Small intestine (tissue), 7 donors: ENCODE measurements around the gene RELN. TPM values are rescaled to one million over a fixed set of nuclear protein-coding genes. Genes with fewer than 3 reads are reported as not detected.
A peak's percentile ranks its signal among the peaks of the same experiment; 100 is the strongest.

Experiments
- DNase-seq, 2 donors: peaks; one replicate each; pipeline versions ENCODE4 v3.0.0 to v3.0.0-alpha.2; 2013
- FAIRE-seq: peaks from 2 replicates; lab custom pipeline; 2012; peaks lifted over from hg19 to GRCh38; lab: Jason Lieb, UNC
- H3K27ac ChIP-seq, 3 donors: one replicate each; pipeline ENCODE4 v1.5.1; 2013; ENCODE audit warnings: low read length in 2 of 3, mild to moderate bottlenecking in 2 of 3, control low read depth in 1 of 3, inconsistent platforms in 1 of 3, low read depth in 1 of 3, moderate library complexity in 1 of 3
- H3K27me3 ChIP-seq, 3 donors: one replicate each; pipeline ENCODE4 v1.6.1; 2013; ENCODE audit warnings: low read length in 3 of 3, inconsistent platforms in 1 of 3; ENCODE audit not compliant: control insufficient read depth in 3 of 3, insufficient read depth in 3 of 3
- H3K36me3 ChIP-seq, 3 donors: one replicate each; pipeline ENCODE4 v1.6.1; 2013; ENCODE audit warnings: low read length in 3 of 3, inconsistent platforms in 1 of 3, low read depth in 1 of 3, mild to moderate bottlenecking in 1 of 3, moderate library complexity in 1 of 3; ENCODE audit not compliant: control insufficient read depth in 3 of 3, insufficient read depth in 2 of 3
- H3K4me1 ChIP-seq, 3 donors: one replicate each; pipeline ENCODE4 v1.6.1; 2013; ENCODE audit warnings: low read length in 2 of 3, inconsistent platforms in 1 of 3, low read depth in 1 of 3, mild to moderate bottlenecking in 1 of 3, moderate library complexity in 1 of 3; ENCODE audit not compliant: control insufficient read depth in 3 of 3, insufficient read depth in 2 of 3
- H3K4me3 ChIP-seq, 3 donors: one replicate each; pipeline ENCODE4 v1.5.1; 2013; ENCODE audit warnings: low read length in 3 of 3, control low read depth in 1 of 3, inconsistent platforms in 1 of 3, low read depth in 1 of 3, mild to moderate bottlenecking in 1 of 3, moderate library complexity in 1 of 3
- H3K9me3 ChIP-seq, 2 donors: one replicate each; pipeline ENCODE4 v1.6.1; 2013; ENCODE audit warnings: low read depth in 1 of 2, low read length in 1 of 2; ENCODE audit not compliant: control insufficient read depth in 2 of 2, insufficient read depth in 1 of 2
- WGBS, 3 donors: extraction: QIAGEN DNeasy Blood & Tissue Kit; methylation state at CpG; one replicate each; pipeline ENCODE4 v1.1.7; 2013; 5-methylcytosine and 5-hydroxymethylcytosine counted together
- polyA plus RNA-seq, 4 donors: library from polyadenylated mRNA; stranded (reverse) in 3 of 4; unstranded in 1 of 4; fragments of 200-250 nt in 3 of 4; fragments of 120-200 nt in 1 of 4; gene quantifications; one replicate each; pipeline versions ENCODE4 v1.2.1 to v1.2.3, GENCODE V29; 2013
- donor health status: healthy with polysubstance abuse.
- donor health status: control.
- donor health status: control.
- donor health status: Bipolar disorder and iron deficiency.
- donor health status: healthy.

RELN gene
- polyA plus RNA-seq, 4 donors = 3.4 to 8.1 TPM; not detected in 2

DNA sequence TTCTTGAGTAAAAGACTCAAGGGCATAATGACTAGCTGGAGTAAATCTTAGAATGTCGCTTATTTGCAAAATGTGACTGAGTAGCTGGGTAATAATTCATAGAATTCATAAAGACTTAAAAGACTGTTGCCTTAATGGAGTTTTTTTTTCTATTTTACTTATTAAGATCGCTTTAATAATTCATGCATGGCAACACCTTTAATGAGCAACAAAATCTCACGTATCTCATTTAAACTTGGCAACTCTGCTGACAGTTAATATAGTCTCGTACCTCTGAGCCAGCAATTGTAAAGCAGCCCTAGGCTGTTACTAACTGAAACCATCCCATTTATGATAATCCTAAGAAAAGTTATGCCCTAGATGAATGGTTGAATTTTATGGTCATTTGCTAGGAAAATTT, 455.7 kb downstream of the RELN start:
- DNase-seq (no peak), FAIRE-seq (no peak)
- H3K4me3 ChIP-seq = no peak overlapping the region
- no peak overlapping the region for H3K27ac ChIP-seq
- no peaks in the 10 kb centered on the region for H3K4me1 ChIP-seq
- 77 to 82% (median 78%) methylated on average over 4 of the region's 4 CpGs for WGBS, 3 donors
- H3K36me3 ChIP-seq = no peaks in the 10 kb centered on the region
- no peaks in the 10 kb centered on the region for H3K9me3 ChIP-seq
- H3K27me3 ChIP-seq = no peaks in the 10 kb centered on the region

DNA sequence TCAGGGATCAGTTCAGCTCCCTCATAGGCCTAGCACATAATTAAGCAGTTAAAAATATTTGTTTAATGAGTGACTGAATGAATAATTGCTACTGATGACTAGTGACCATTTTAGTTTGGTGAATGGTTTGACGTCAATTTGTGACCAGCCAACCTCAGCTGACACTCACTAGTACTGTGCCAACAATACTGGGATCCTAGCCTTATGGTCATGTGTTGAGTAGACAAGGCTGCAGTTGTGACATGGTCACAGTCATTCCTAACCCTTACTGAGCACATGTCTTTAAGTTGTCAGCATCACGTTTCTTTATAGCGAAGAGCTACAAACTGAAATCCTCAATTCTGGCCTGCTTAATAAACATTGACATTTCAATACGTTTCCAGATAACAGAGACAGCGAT, 456.5 kb downstream of the RELN start:
- Histone ChIP-seq H3K9me3 (no peaks in the 10 kb centered on the region), H3K4me1 (no peaks in the 10 kb centered on the region), H3K4me3 (no peak overlapping the region), H3K27ac (no peak overlapping the region), H3K27me3 (no peaks in the 10 kb centered on the region), H3K36me3 (no peaks in the 10 kb centered on the region)
- FAIRE-seq (no peak), DNase-seq (no peak)
- WGBS, 3 donors = 77 to 81% (median 80%) methylated on average over 5 of the region's 5 CpGs

DNA sequence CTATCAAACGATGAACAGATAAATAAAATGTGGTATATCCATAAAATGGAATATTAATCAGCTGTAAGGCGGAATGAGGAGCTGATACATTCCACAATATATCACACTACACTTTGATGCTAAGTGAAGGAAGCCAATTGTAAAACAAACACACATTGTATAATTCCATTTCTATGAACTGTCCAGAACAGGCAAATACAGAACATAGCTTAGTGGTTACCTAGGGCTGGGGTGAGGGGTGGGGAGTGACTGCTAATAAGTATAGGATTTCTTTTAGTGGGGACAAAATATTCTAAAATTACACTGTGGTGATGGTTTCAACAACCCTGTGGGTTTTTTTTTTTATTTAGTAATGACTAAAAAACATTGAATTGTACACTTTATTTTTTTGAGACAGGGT, 461.3 kb downstream of the RELN start:
- WGBS, 3 donors = 76 to 82% (median 78%) methylated on average over 2 of the region's 2 CpGs

DNA sequence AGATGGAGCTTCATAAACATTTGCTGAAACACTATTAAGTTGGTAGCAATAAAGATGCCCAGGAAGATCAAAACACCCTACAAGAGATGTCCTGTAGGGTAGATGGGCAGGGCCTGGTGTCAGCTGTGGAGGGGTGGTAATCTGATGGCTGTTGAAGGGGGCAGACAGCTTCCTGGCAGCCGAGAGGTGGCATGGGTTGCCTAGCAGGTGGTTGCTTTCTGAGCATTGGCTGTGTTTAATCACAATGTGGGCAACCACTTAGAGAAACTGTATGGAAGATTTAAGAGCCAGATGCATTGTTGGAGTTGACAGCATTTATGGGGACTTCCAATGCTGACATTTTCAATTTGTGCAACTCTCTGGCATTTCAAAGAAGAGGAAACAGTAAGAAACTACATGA, 463.5 kb downstream of the RELN start:
- Histone ChIP-seq H3K9me3 (no peaks in the 10 kb centered on the region), H3K27me3 (peaks cover 0 to 3% (median 0%) of the 10 kb centered on the region in 3 donors), H3K27ac (no peak overlapping the region), H3K4me1 (no peaks in the 10 kb centered on the region), H3K36me3 (no peaks in the 10 kb centered on the region), H3K4me3 (no peak overlapping the region)
- DNase-seq = no peak
- FAIRE-seq = no peak
- WGBS, 3 donors = 24 to 35% (median 32%) methylated on average over 1 of the region's 1 CpG

More for the DNA sequence above, 461.3 kb downstream of the RELN start:
- no peaks in the 10 kb centered on the region for H3K4me1 ChIP-seq
- no peaks in the 10 kb centered on the region for H3K36me3 ChIP-seq
- H3K4me3 ChIP-seq = no peak overlapping the region
- DNase-seq (no peak), FAIRE-seq (no peak)
- no peak overlapping the region for H3K27ac ChIP-seq
- H3K27me3 ChIP-seq = no peaks in the 10 kb centered on the region
- no peaks in the 10 kb centered on the region for H3K9me3 ChIP-seq

DNA sequence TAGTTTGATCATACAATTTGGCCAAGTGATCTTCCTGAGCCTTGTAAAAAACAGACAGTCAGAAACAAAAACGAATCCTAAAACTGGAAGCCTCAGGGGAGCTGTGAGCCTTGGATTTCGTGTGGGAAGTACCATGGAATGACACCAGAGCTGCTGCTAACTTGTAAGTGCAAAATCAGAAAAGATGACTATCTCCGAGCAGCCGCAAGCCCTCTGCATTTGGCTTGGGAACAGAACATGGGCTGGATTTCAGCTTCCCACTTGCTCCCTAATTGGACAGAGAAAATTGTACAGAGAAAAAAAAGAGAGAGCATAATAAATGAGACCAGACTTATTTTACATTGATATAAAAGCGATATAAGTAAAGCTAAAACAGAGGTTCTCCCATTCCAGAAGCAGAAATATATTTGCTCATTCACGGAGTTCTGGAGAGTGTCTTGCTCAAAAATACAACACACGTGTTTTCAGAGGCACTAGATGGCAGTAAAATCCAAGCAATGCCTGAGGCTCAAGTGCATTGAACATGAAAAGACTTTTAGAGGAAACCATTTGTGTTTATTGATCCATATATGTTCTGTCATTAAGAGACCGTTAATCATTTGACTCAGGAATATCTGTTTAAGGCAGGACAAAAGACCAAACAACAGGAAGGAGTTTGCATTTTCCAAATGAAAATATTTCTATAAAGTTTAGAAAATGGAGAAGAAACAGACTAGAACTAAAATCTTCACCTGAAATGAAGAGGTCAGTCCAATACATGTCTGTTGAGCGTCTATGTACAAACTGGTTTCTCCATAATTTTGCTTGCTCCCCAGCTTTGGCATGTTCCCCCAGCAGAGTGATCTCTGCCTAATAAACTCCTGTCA, 465.2 kb downstream of the RELN start:
- no peak for FAIRE-seq
- Histone ChIP-seq H3K4me1 (no peaks in the 10 kb centered on the region), H3K27ac (no peak overlapping the region), H3K4me3 (no peak overlapping the region), H3K27me3 (peaks cover 0 to 3% (median 0%) of the 10 kb centered on the region in 3 donors), H3K9me3 (no peaks in the 10 kb centered on the region), H3K36me3 (no peaks in the 10 kb centered on the region)
- peak; percentile 6 to 41 for DNase-seq
- 29 to 35% (median 34%) methylated on average over 9 of the region's 9 CpGs for WGBS, 3 donors

DNA sequence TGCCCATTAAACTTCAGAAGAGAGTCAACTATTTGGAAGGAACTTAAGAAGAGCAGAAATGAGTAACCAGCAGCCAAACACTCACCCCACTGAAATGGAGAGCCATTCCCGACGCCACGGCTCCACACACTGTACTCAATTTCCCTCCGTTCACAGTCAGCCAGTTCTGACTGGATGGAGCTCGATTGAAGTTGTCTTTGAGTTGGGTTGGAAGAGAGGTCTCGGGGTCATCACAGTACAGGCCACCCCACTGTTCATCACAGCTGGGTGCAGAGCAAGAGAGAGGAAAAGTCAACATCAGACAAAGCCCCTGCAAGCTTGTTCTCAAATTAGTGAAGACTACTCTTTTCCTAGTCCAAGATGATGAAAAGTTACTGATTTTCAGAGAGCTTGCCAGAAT, 467.5 kb downstream of the RELN start:
- Histone ChIP-seq H3K9me3 (no peaks in the 10 kb centered on the region), H3K27me3 (peaks cover 0 to 3% (median 0%) of the 10 kb centered on the region in 3 donors), H3K4me3 (no peak overlapping the region), H3K27ac (no peak overlapping the region), H3K36me3 (no peaks in the 10 kb centered on the region), H3K4me1 (no peaks in the 10 kb centered on the region)
- FAIRE-seq (no peak), DNase-seq (no peak)
- 56 to 69% (median 64%) methylated on average over 6 of the region's 6 CpGs for WGBS, 3 donors

DNA sequence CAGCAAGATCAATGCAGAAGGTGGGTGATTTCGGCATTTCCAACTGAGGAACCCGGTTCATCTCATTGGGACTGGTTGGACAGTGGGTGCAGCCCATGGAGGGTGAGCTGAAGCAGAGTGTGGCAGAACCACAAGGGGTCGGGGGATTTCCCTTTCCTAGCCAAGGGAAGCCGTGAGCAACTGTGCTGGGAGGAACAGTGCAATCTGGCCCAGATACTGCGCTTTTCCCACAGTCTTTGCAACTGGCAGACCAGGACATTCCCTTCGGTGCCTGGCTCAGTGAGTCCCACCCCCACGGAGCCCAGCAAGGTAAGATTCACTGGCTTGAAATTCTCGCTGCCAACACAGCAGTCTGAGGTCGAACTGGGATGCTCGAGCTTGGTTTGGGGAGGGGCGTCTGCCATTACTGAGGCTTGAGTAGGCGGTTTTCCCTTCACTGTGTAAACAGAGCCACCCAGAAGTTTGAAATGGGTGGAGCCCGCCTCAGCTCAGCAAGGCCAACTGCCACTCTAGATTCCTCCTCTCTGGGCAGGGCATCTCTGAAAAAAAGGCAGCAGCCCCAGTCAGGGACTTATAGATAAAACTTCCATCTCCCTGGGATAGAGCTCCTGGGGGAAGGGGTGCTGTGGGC, 484.8 kb downstream of the RELN start:
- no peaks in the 10 kb centered on the region for H3K4me1 ChIP-seq
- no peak overlapping the region for H3K27ac ChIP-seq
- DNase-seq (no peak), FAIRE-seq (no peak)
- H3K4me3 ChIP-seq = no peak overlapping the region
- H3K27me3 ChIP-seq = no peaks in the 10 kb centered on the region
- 69 to 75% (median 74%) methylated on average over 13 of the region's 13 CpGs for WGBS, 3 donors
- no peaks in the 10 kb centered on the region for H3K36me3 ChIP-seq
- no peaks in the 10 kb centered on the region for H3K9me3 ChIP-seq

DNA sequence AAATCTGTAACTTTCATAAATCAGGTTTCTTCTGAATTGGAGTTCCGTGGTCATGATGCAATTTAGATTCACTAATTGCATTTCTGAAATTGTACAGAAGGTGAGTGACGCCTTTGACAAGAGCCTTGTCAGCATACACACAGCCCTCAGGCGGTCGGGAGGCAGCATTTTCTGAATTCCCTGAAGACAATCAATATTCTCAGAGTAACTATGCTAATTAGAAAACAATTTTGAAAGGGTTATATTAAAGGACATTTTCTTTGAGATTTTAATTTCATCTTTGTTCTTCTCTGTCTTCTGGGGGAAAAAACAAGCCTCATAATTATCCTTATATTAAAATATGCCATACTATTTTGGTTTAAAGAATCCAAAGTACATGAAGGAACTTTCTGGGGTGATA, 488.3 kb downstream of the RELN start:
- H3K4me3 ChIP-seq = no peak overlapping the region
- H3K9me3 ChIP-seq = no peaks in the 10 kb centered on the region
- no peak for FAIRE-seq
- H3K36me3 ChIP-seq = no peaks in the 10 kb centered on the region
- H3K27ac ChIP-seq = no peak overlapping the region
- peaks cover 0 to 2% (median 0%) of the 10 kb centered on the region in 3 donors for H3K27me3 ChIP-seq
- no peaks in the 10 kb centered on the region for H3K4me1 ChIP-seq
- 70 to 71% (median 71%) methylated on average over 4 of the region's 4 CpGs for WGBS, 3 donors
- no peak for DNase-seq
